ENCODE measurements around the gene ZNF410.
A peak's percentile ranks its signal among the peaks of the same experiment; 100 is the strongest.
"Not testable (repeated sequence)": the region's sequence is repeated elsewhere in the genome, so short reads cannot be mapped to it uniquely, and the experiment has no call there.

ZNF410 gene

GRCh38 chr14:73887318-73887616 lies 608 bp downstream of the ZNF410 start:
- no peak for DNase-seq (ENCODE audit: low read depth in 2 of 2)

- DNase-seq (ENCODE audit: low read depth in 2 of 2): no peak
Observed at GRCh38 chr14:73887694-73888459, 1.2 kb downstream of the ZNF410 start.

- no peak for DNase-seq (ENCODE audit: low read depth in 2 of 2)
Observed at GRCh38 chr14:73888460-73888725, 1.7 kb downstream of the ZNF410 start.

- no peak for DNase-seq (ENCODE audit: low read depth in 2 of 2)
Observed at GRCh38 chr14:73888971-73889370, 2.3 kb downstream of the ZNF410 start.

- no peak for DNase-seq (ENCODE audit: low read depth in 2 of 2)
Observed at GRCh38 chr14:73889376-73889775, 2.7 kb downstream of the ZNF410 start.

GRCh38 chr14:73894180-73894687 lies 7.6 kb downstream of the ZNF410 start:
- not testable (repeated sequence) for DNase-seq (ENCODE audit: low read depth in 2 of 2)

GRCh38 chr14:73895939-73896338 lies 9.3 kb downstream of the ZNF410 start:
- DNase-seq (ENCODE audit: low read depth in 2 of 2): no peak

GRCh38 chr14:73896521-73896920 lies 9.9 kb downstream of the ZNF410 start:
- no peak for DNase-seq (ENCODE audit: low read depth in 2 of 2)

GRCh38 chr14:73903028-73903427 lies 16.4 kb downstream of the ZNF410 start:
- no peak for DNase-seq (ENCODE audit: low read depth in 2 of 2)

- no peak for DNase-seq (ENCODE audit: low read depth in 2 of 2)
Observed at GRCh38 chr14:73909681-73910080, 23.0 kb downstream of the ZNF410 start.

GRCh38 chr14:73913256-73913655 lies 26.6 kb downstream of the ZNF410 start:
- DNase-seq (ENCODE audit: low read depth in 2 of 2): no peak

- DNase-seq (ENCODE audit: low read depth in 2 of 2): no peak
Observed at GRCh38 chr14:73916324-73916723, 29.7 kb downstream of the ZNF410 start.

- DNase-seq (ENCODE audit: low read depth in 2 of 2): not testable (repeated sequence)
Observed at GRCh38 chr14:73919457-73919856, 32.8 kb downstream of the ZNF410 start.

- DNase-seq (ENCODE audit: low read depth in 2 of 2): no peak
Observed at GRCh38 chr14:73924337-73924736, 37.7 kb downstream of the ZNF410 start.

GRCh38 chr14:73935666-73936065 lies 49.0 kb downstream of the ZNF410 start:
- DNase-seq (ENCODE audit: low read depth in 2 of 2): no peak

GRCh38 chr14:73936548-73936947 lies 49.9 kb downstream of the ZNF410 start:
- no peak for DNase-seq (ENCODE audit: low read depth in 2 of 2)

GRCh38 chr14:73937012-73937411 lies 50.4 kb downstream of the ZNF410 start:
- DNase-seq (ENCODE audit: low read depth in 2 of 2): no peak

- no peak for DNase-seq (ENCODE audit: low read depth in 2 of 2)
Observed at GRCh38 chr14:73942180-73942579, 55.5 kb downstream of the ZNF410 start.

- no peak for DNase-seq (ENCODE audit: low read depth in 2 of 2)
Observed at GRCh38 chr14:73943083-73943482, 56.4 kb downstream of the ZNF410 start.

- DNase-seq (ENCODE audit: low read depth in 2 of 2): no peak
Observed at GRCh38 chr14:73944432-73945158, 57.9 kb downstream of the ZNF410 start.

- no peak for DNase-seq (ENCODE audit: low read depth in 2 of 2)
Observed at GRCh38 chr14:73945159-73945670, 58.6 kb downstream of the ZNF410 start.

- peak; percentile 59 to 77 for DNase-seq (ENCODE audit: low read depth in 2 of 2)
Observed at GRCh38 chr14:73949752-73950734, 63.4 kb downstream of the ZNF410 start, which contains the start of the genes COQ6 and FAM161B. Gene COQ6 (plus strand): TSS chr14:73950302. CDS start chr14:73950333, 31 bp downstream. Gene FAM161B (minus strand): TSS chr14:73950094. CDS start chr14:73950026, 68 bp downstream.

Measured in stimulated activated CD4-positive, alpha-beta T cell treated with anti-CD3 and anti-CD28 coated beads, Interleukin-1b, Interleukin-23, amount 100 ng/mL, for 4 hours (primary cell).